ENCODE data around the gene DPEP2NB. TPM values are rescaled to one million over a fixed set of nuclear protein-coding genes. Genes with fewer than 3 reads are reported as not detected.
"Not testable (repeated sequence)": the region's sequence is repeated elsewhere in the genome, so short reads cannot be mapped to it uniquely, and the experiment has no call there.

The DPEP2NB gene
- total RNA-seq, 1 experiment from 2014 or later, result not detected

- H3K9me3 Mint-ChIP-seq, result no peaks in the 10 kb centered on the region
- H3K79me2 ChIP-seq (ENCODE audit: insufficient read depth, low read length), result no peaks in the 10 kb centered on the region
- no peaks in the 10 kb centered on the region for H3K4me1 Mint-ChIP-seq
- DNase-seq, result no peak
- H4K20me1 ChIP-seq (ENCODE audit: control insufficient read depth, insufficient read depth, insufficient read length), result no peaks in the 10 kb centered on the region
- H3K18ac ChIP-seq (ENCODE audit: insufficient read length, low read depth, low read length), result no peak overlapping the region
- H3K4me1 ChIP-seq (ENCODE audit: insufficient read depth, low read length), result no peaks in the 10 kb centered on the region
- H2AK5ac ChIP-seq (ENCODE audit: insufficient read length, low read length), result no peak overlapping the region
- no peak overlapping the region for H3K9ac ChIP-seq (ENCODE audit: extremely low read depth, insufficient read length, low read length)
- no peak overlapping the region for H4K91ac ChIP-seq (ENCODE audit: insufficient read length, low read depth, low read length)
- no peak overlapping the region for H3K56ac ChIP-seq (ENCODE audit: insufficient read length, low read depth, low read length)
- H2AFZ ChIP-seq (ENCODE audit: low read length), result no peak overlapping the region
- H3K14ac ChIP-seq (ENCODE audit: insufficient read depth, low read length), result no peak overlapping the region; the same call in 1 of the 2 replicates
- no peak overlapping the region for H3K27ac ChIP-seq (ENCODE audit: insufficient read length, low read depth, low read length)
- no peak overlapping the region for H4K8ac ChIP-seq (replicated peaks; ENCODE audit: insufficient read length, low read depth, low read length)
- no peak overlapping the region for H4K5ac ChIP-seq (ENCODE audit: insufficient read length, low read depth, low read length)
- H2BK12ac ChIP-seq (ENCODE audit: insufficient read length, low read depth, low read length), result no peak overlapping the region
- H3K27ac Mint-ChIP-seq, result no peak overlapping the region
- H2BK15ac ChIP-seq (ENCODE audit: low read depth, low read length), result no peak overlapping the region
- no peak overlapping the region for H3K23ac ChIP-seq (ENCODE audit: insufficient read length, low read depth, low read length)
- H2BK120ac ChIP-seq (ENCODE audit: low read depth, low read length, poor library complexity, severe bottlenecking), result no peak overlapping the region
- H3K9me3 ChIP-seq (ENCODE audit: control insufficient read depth, low read depth, low read length), result no peaks in the 10 kb centered on the region
- H3K36me3 Mint-ChIP-seq (ENCODE audit: insufficient read depth in 1 of 3, low read depth in 3 of 3), result no peaks in the 10 kb centered on the region
- no peaks in the 10 kb centered on the region for H3K79me1 ChIP-seq (ENCODE audit: insufficient read depth, low read depth, low read length, poor library complexity, severe bottlenecking)
- no peaks in the 10 kb centered on the region; the same call in 1 of the 2 replicates for H3K27me3 ChIP-seq (ENCODE audit: insufficient read depth, low read length)
- H3T11ph ChIP-seq (ENCODE audit: low read length), result no peak overlapping the region
- H3K4ac ChIP-seq (ENCODE audit: low read depth, low read length), result no peak overlapping the region
- no peaks in the 10 kb centered on the region for H3K23me2 ChIP-seq (ENCODE audit: insufficient read length, low read depth, low read length, poor library complexity, severe bottlenecking)
- H2BK20ac ChIP-seq (ENCODE audit: low read depth, low read length, poor library complexity, severe bottlenecking), result no peak overlapping the region
- peaks cover 17% of the 10 kb centered on the region for H3K27me3 Mint-ChIP-seq (ENCODE audit: low read depth)
- no peak for TF ChIP-seq CTCF (conservative IDR thresholded peaks at IDR 0.05)
- no peak overlapping the region for H3K4me3 Mint-ChIP-seq
- H2BK5ac ChIP-seq (ENCODE audit: insufficient read length, low read length), result no peak overlapping the region
- no peak overlapping the region for H3K4me2 ChIP-seq (ENCODE audit: insufficient read depth, insufficient read length, low read length)
- WGBS (ENCODE audit: extremely low coverage, insufficient read length, low lambda C conversion rate), result no CpG with 5 or more reads among the region's 14 CpGs
These were observed 40.2 kb downstream of the DPEP2NB start for GRCh38 chr16:67975321-67976105.

- not testable (repeated sequence) for H3K4me3 Mint-ChIP-seq; H3K14ac ChIP-seq (ENCODE audit: insufficient read depth, low read length); H3K27me3 ChIP-seq (ENCODE audit: insufficient read depth, low read length); H2BK20ac ChIP-seq (ENCODE audit: low read depth, low read length, poor library complexity, severe bottlenecking); H3K36me3 Mint-ChIP-seq (ENCODE audit: insufficient read depth in 1 of 3, low read depth in 3 of 3); H3T11ph ChIP-seq (ENCODE audit: low read length); H3K18ac ChIP-seq (ENCODE audit: insufficient read length, low read depth, low read length); H3K4me1 ChIP-seq (ENCODE audit: insufficient read depth, low read length); H4K5ac ChIP-seq (ENCODE audit: insufficient read length, low read depth, low read length); H3K23ac ChIP-seq (ENCODE audit: insufficient read length, low read depth, low read length); H3K79me1 ChIP-seq (ENCODE audit: insufficient read depth, low read depth, low read length, poor library complexity, severe bottlenecking); H3K9me3 ChIP-seq (ENCODE audit: control insufficient read depth, low read depth, low read length); H4K20me1 ChIP-seq (ENCODE audit: control insufficient read depth, insufficient read depth, insufficient read length); H2BK15ac ChIP-seq (ENCODE audit: low read depth, low read length); H4K8ac ChIP-seq (replicated peaks; ENCODE audit: insufficient read length, low read depth, low read length); H3K27ac Mint-ChIP-seq; H4K91ac ChIP-seq (ENCODE audit: insufficient read length, low read depth, low read length); H2BK120ac ChIP-seq (ENCODE audit: low read depth, low read length, poor library complexity, severe bottlenecking); H3K9me3 Mint-ChIP-seq; H3K79me2 ChIP-seq (ENCODE audit: insufficient read depth, low read length); H3K27ac ChIP-seq (ENCODE audit: insufficient read length, low read depth, low read length); H2AFZ ChIP-seq (ENCODE audit: low read length); H3K56ac ChIP-seq (ENCODE audit: insufficient read length, low read depth, low read length); H3K23me2 ChIP-seq (ENCODE audit: insufficient read length, low read depth, low read length, poor library complexity, severe bottlenecking); H3K4me2 ChIP-seq (ENCODE audit: insufficient read depth, insufficient read length, low read length); H3K4ac ChIP-seq (ENCODE audit: low read depth, low read length); DNase-seq; H3K9ac ChIP-seq (ENCODE audit: extremely low read depth, insufficient read length, low read length); H2AK5ac ChIP-seq (ENCODE audit: insufficient read length, low read length); H2BK12ac ChIP-seq (ENCODE audit: insufficient read length, low read depth, low read length); H2BK5ac ChIP-seq (ENCODE audit: insufficient read length, low read length)
- H3K4me1 Mint-ChIP-seq, result peaks cover 10 to 13% of the 10 kb centered on the region in 2 experiments
- WGBS (ENCODE audit: extremely low coverage, insufficient read length, low lambda C conversion rate), result no CpG with 5 or more reads among the region's 7 CpGs
- peaks cover 13% of the 10 kb centered on the region for H3K27me3 Mint-ChIP-seq (ENCODE audit: low read depth)
These were observed 43.4 kb downstream of the DPEP2NB start for GRCh38 chr16:67972285-67972684.
